ENCODE data around the gene CROCC2. TPM values are rescaled to one million over a fixed set of nuclear protein-coding genes. Genes with fewer than 3 reads are reported as not detected.

CROCC2 gene
- total and polyA plus RNA-seq, 2 of the 13 experiments (the other 11 are each of a cell fraction or from before 2014, with no cell fraction given), result not detected

GRCh38 chr2:240966906-240967680 is 61.0 kb downstream of the CROCC2 start (continued):
- no peak for TF ChIP-seq HNRNPK (IDR thresholded peaks at IDR 0.05; ENCODE audit: low read depth, low read length, poor library complexity, severe bottlenecking)
- TF ChIP-seq THAP7 (CRISPR knock-in tag; IDR thresholded peaks at IDR 0.05), result no peak
- TF ChIP-seq ZNF598 (CRISPR knock-in tag; IDR thresholded peaks at IDR 0.05; ENCODE audit: borderline replicate concordance), result peak; percentile 46; the same call in 1 of the 2 replicates
- no peak for TF ChIP-seq NFYB (CRISPR knock-in tag; IDR thresholded peaks at IDR 0.05)
- TF ChIP-seq ZNF205 (CRISPR knock-in tag; IDR thresholded peaks at IDR 0.05), result no peak
- TF ChIP-seq TFDP2 (CRISPR knock-in tag; IDR thresholded peaks at IDR 0.05), result no peak
- no peak for TF ChIP-seq ZNF83 (CRISPR knock-in tag; IDR thresholded peaks at IDR 0.05; ENCODE audit: borderline replicate concordance)
- TF ChIP-seq RFXANK (CRISPR knock-in tag; IDR thresholded peaks at IDR 0.05), result no peak
- TF ChIP-seq ZNF558 (CRISPR knock-in tag; IDR thresholded peaks at IDR 0.05; ENCODE audit: borderline replicate concordance), result peak; percentile 71; the same call in 1 of the 2 replicates
- no peak for TF ChIP-seq ARID2 (CRISPR knock-in tag; IDR thresholded peaks at IDR 0.05; ENCODE audit: borderline replicate concordance)
- no peak; the same call in 1 of the 2 replicates for TF ChIP-seq ZNF451 (CRISPR knock-in tag; IDR thresholded peaks at IDR 0.05)
- TF ChIP-seq HNF1B (CRISPR knock-in tag; IDR thresholded peaks at IDR 0.05), result no peak
- no peak for TF ChIP-seq ZNF652 (CRISPR knock-in tag; IDR thresholded peaks at IDR 0.05; ENCODE audit: borderline replicate concordance, low read depth)
- TF ChIP-seq ATF3 (CRISPR knock-in tag; IDR thresholded peaks at IDR 0.05), result no peak
- TF ChIP-seq ZNF841 (CRISPR knock-in tag; IDR thresholded peaks at IDR 0.05; ENCODE audit: borderline replicate concordance), result no peak
- no peak for TF ChIP-seq ZNF773 (CRISPR knock-in tag; IDR thresholded peaks at IDR 0.05; ENCODE audit: borderline replicate concordance)
- no peak for TF ChIP-seq EZH2 (conservative IDR thresholded peaks at IDR 0.05; ENCODE audit: low read depth, low read length)
- no peak for TF ChIP-seq ZNF777 (CRISPR knock-in tag; IDR thresholded peaks at IDR 0.05)
- TF ChIP-seq IKZF5 (CRISPR knock-in tag; IDR thresholded peaks at IDR 0.05), result no peak
- no peak for TF ChIP-seq ZNF10 (CRISPR knock-in tag; IDR thresholded peaks at IDR 0.05; ENCODE audit: borderline replicate concordance, low read depth)
- TF ChIP-seq SOX5 (CRISPR knock-in tag; IDR thresholded peaks at IDR 0.05; ENCODE audit: borderline replicate concordance), result no peak
- TF ChIP-seq TEAD2 (CRISPR knock-in tag; IDR thresholded peaks at IDR 0.05), result no peak
- TF ChIP-seq ZNF18 (CRISPR knock-in tag; IDR thresholded peaks at IDR 0.05; ENCODE audit: insufficient replicate concordance), result peak; percentile 34

Data from HepG2 (cell line).